IPS-11a (cell line): Measurements from ENCODE around the gene PLD1.
"Not testable (repeated sequence)": the region's sequence is repeated elsewhere in the genome, so short reads cannot be mapped to it uniquely, and the experiment has no call there.

Source experiments
- H3K4me3 ChIP-seq: one replicate; pipeline ENCODE4 v1.5.1; 2013; ENCODE audit warnings: low read depth, low read length, control low read depth

Gene PLD1

GRCh38 chr3:171815973-171816595 lies 5.8 kb upstream of the PLD1 start:
- H3K4me3 ChIP-seq, result no peak overlapping the region

- not testable (repeated sequence) for H3K4me3 ChIP-seq
Measured at GRCh38 chr3:171814662-171815061, 4.4 kb upstream of the PLD1 start.

- H3K4me3 ChIP-seq, result no peak overlapping the region
Measured at GRCh38 chr3:171813897-171814460, 3.7 kb upstream of the PLD1 start.

- H3K4me3 ChIP-seq, result no peak overlapping the region
Measured at GRCh38 chr3:171813278-171813896, 3.1 kb upstream of the PLD1 start.

- no peak overlapping the region for H3K4me3 ChIP-seq
Measured at GRCh38 chr3:171812811-171813210, 2.5 kb upstream of the PLD1 start.

GRCh38 chr3:171811913-171812335 lies 1.6 kb upstream of the PLD1 start:
- H3K4me3 ChIP-seq, result no peak overlapping the region

- H3K4me3 ChIP-seq, result no peak overlapping the region
Measured at GRCh38 chr3:171811295-171811912, 1.1 kb upstream of the PLD1 start.

GRCh38 chr3:171810629-171811294 lies 479 bp upstream of the PLD1 start:
- peak overlapping the region; percentile 62 for H3K4me3 ChIP-seq

- peak overlapping the region; percentile 62 for H3K4me3 ChIP-seq
Measured at GRCh38 chr3:171809611-171809860, 747 bp downstream of the PLD1 start.

- no peak overlapping the region for H3K4me3 ChIP-seq
Measured at GRCh38 chr3:171807806-171808205, 2.5 kb downstream of the PLD1 start.

- H3K4me3 ChIP-seq, result no peak overlapping the region
Measured at GRCh38 chr3:171807129-171807675, 3.1 kb downstream of the PLD1 start.

GRCh38 chr3:171806200-171807128 lies 3.8 kb downstream of the PLD1 start:
- no peak overlapping the region for H3K4me3 ChIP-seq

- no peak overlapping the region for H3K4me3 ChIP-seq
Measured at GRCh38 chr3:171805687-171806086, 4.6 kb downstream of the PLD1 start.

GRCh38 chr3:171804618-171805389 lies 5.5 kb downstream of the PLD1 start:
- H3K4me3 ChIP-seq, result no peak overlapping the region

GRCh38 chr3:171803044-171803443 lies 7.2 kb downstream of the PLD1 start:
- H3K4me3 ChIP-seq, result no peak overlapping the region

GRCh38 chr3:171802590-171802956 lies 7.7 kb downstream of the PLD1 start:
- no peak overlapping the region for H3K4me3 ChIP-seq

GRCh38 chr3:171801738-171802589 lies 8.3 kb downstream of the PLD1 start:
- H3K4me3 ChIP-seq, result no peak overlapping the region

- no peak overlapping the region for H3K4me3 ChIP-seq
Measured at GRCh38 chr3:171799501-171799900, 10.8 kb downstream of the PLD1 start.

- no peak overlapping the region for H3K4me3 ChIP-seq
Measured at GRCh38 chr3:171797873-171798272, 12.4 kb downstream of the PLD1 start.
